GM18505 (cell line): ENCODE data around the gene ZNF516.

Source experiments
- ATAC-seq: cut with Tn5 transposase; IDR thresholded peaks from one replicate; pipeline ENCODE4 v1.9.1; 2021; ENCODE audit not compliant: unreplicated experiment
- POLR2A ChIP-seq: IDR thresholded peaks from 4 replicates; pipeline ENCODE4 v1.6.1; 2011; ENCODE audit warnings: borderline replicate concordance; ENCODE audit not compliant: insufficient read depth, insufficient read length; ENCODE audit errors: extremely low read depth

ZNF516 gene

GRCh38 chr18:76340410-76340809 lies 154.6 kb downstream of the ZNF516 start:
- TF ChIP-seq POLR2A = no peak

GRCh38 chr18:76339246-76339620 lies 155.8 kb downstream of the ZNF516 start:
- TF ChIP-seq POLR2A = no peak
- no peak for ATAC-seq

More at GRCh38 chr18:76340410-76340809, 154.6 kb downstream of the ZNF516 start:
- no peak for ATAC-seq

GRCh38 chr18:76338619-76339245 lies 156.3 kb downstream of the ZNF516 start:
- no peak for TF ChIP-seq POLR2A
- ATAC-seq = no peak

DNA sequence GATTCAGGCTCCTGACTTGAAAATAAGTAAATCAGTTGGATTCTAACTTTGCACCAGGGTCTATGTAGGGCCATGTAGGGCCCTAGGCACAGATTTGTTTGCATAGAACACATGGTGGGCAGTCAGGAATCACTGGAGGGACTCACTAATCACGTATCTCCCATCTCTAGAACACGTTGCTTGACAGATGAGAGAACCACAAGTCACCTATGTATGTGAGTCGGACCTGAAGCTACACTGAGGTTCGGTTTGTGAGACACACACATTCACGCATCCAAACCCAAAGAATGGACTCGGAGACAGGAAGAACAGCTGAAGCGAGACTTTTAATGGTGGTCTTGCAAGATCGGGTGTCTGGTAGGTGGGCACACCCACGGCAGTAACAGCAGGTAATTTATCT lies 157.0 kb downstream of the ZNF516 start:
- ATAC-seq = no peak
- no peak for TF ChIP-seq POLR2A

DNA sequence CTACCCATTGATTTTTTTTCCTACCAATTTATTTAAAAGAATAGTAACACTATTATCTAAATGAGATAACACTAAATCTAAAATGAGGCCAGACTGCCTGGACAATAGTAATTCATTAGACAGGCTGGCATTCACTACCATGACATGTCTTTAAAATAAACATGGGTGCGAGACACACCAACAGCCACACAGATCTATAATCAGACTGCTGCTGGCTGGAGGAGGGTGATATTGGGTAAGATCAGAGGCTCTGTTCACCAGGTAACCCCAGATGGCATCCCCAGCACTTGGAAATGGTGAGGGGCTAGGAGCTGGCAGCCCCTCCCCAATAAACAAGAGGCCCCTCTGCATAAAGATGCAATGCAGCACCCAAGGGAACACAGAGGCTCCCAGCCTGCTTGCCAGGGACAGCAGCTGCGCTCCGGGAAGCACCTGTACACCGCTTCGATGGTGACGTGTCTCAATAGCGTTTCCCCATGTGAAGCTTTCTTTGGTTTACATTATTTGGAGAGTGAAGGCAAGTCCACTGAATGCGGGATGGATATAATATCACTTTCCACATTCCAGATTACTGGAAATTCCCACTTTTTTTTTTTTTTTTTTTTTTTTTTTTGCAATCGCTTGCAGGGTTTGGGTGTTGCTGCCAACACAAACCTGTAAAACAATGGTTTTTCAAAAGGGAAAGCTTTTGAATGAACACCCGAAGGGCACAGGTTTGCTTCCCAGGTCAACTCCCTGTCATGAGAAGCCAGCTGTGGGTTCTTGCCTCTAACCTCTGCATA lies 159.0 kb downstream of the ZNF516 start:
- no peak for ATAC-seq
- no peak for TF ChIP-seq POLR2A

GRCh38 chr18:76328140-76328539 lies 166.9 kb downstream of the ZNF516 start:
- no peak for TF ChIP-seq POLR2A
- no peak for ATAC-seq

DNA sequence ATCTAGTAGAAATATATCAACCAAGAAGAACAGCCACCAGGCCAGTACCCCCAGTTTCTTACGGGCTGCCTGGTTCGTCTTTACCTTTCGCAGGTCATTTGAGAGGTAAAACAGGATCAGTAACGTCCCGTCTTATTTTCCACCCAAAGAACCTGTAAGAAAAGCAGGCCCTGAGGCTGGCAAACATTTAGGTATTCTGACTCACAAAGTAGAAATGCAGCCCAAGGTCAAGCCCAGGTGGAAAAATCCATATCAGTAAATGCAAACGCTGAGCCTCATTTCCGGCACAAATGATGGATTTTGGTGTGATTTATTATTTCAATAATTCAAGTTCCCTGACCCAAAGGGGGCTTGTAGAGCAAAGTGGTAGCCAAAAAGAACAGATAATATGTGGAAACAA lies 171.2 kb downstream of the ZNF516 start:
- ATAC-seq = no peak
- TF ChIP-seq POLR2A = no peak

DNA sequence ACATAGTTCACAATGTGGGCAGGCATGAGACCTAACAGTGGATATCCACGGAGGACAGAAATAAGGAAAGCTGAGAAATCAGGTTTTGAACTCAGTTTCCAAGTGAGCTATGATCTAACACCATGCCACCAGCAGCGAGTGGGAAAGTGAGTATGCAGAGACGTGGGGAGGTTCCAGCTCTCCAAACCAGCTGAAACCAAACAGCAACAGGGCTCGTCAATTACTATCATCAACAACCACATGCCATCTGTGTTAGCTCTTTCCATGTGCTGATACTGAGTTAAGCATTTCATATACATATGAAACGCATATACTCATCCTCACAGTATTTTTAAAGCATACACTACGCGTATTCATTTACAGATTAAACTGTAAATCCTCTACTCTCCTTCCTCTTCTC lies 172.4 kb downstream of the ZNF516 start:
- ATAC-seq = no peak
- TF ChIP-seq POLR2A = no peak

GRCh38 chr18:76319366-76319765 lies 175.7 kb downstream of the ZNF516 start:
- TF ChIP-seq POLR2A = no peak
- no peak for ATAC-seq

GRCh38 chr18:76318607-76319006 lies 176.4 kb downstream of the ZNF516 start:
- ATAC-seq = no peak
- TF ChIP-seq POLR2A = no peak

GRCh38 chr18:76317136-76317535 lies 177.9 kb downstream of the ZNF516 start:
- TF ChIP-seq POLR2A = no peak
- ATAC-seq = no peak

GRCh38 chr18:76315722-76316230 lies 179.3 kb downstream of the ZNF516 start:
- TF ChIP-seq POLR2A = no peak
- ATAC-seq = no peak

DNA sequence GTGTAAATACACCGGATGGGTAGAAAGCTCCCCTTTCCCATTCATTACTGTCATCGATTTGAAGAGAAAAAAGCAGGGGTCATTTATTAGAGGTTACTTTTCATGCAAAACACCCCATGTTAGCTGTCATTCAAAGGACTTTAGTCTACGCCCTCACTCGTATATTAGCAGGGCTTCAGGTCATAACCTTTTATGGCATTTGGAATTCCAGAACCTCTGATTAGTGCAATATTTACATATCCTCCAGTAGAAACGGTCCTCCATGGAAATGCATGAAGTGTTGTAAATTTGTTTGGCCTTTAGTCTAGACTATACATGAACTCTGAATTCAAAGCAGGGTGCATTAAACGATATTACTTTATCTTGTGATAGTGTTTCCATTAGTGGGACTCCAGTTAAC lies 180.5 kb downstream of the ZNF516 start:
- no peak for TF ChIP-seq POLR2A
- ATAC-seq = no peak

GRCh38 chr18:76314015-76314414 lies 181.0 kb downstream of the ZNF516 start:
- ATAC-seq = no peak
- no peak for TF ChIP-seq POLR2A
